Measurements from ENCODE around the gene FRMD4A.
"Not testable (repeated sequence)": the region's sequence is repeated elsewhere in the genome, so short reads cannot be mapped to it uniquely, and the experiment has no call there.

FRMD4A gene

DNA sequence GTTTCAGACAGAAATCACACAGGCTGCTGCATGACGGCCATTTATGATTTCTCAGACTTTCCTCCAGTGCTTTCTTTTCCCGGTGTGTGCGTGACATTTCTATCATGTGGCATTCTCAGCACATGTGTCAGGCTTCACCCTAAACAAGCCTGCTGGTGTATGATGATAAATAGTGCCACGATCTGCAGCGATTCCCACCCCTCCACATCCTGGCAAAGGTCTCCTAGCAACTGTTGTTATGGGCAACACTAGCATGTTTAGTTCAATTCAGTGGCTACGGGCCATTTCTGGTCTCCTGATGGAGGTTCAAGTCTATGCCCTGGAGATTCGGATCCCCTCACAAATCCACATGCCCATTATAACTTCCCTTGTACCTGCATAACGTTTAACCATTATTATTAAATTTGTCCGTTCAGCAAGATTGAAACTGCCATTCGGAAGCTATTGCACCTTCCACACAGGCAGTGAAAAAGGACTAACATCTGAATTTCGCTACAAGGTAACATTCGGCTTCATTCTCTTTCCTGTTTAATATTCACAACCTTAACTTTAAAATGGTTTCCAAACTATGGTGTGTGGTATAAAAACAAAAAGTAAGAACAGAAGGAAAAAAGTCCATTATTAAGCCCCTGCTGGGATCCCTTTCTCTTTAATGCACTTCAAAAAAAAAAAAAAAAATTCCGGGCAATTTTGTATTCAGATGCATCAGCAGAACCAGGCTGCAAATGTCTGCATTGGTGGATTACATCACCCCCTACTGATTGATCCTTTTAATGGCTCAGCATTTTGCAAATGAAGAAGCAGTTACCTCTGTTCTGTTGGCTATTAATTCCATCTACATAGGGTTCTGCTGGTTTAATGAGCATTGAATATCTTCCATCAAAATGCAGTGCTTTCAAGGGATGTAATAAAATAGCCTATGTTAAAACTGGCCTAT lies 90.2 kb downstream of the FRMD4A start:
- no peak for DNase-seq

GRCh38 chr10:14238659-14239058 lies 92.1 kb downstream of the FRMD4A start:
- DNase-seq, result not testable (repeated sequence)

GRCh38 chr10:14236341-14236740 lies 94.4 kb downstream of the FRMD4A start:
- DNase-seq, result no peak

DNA sequence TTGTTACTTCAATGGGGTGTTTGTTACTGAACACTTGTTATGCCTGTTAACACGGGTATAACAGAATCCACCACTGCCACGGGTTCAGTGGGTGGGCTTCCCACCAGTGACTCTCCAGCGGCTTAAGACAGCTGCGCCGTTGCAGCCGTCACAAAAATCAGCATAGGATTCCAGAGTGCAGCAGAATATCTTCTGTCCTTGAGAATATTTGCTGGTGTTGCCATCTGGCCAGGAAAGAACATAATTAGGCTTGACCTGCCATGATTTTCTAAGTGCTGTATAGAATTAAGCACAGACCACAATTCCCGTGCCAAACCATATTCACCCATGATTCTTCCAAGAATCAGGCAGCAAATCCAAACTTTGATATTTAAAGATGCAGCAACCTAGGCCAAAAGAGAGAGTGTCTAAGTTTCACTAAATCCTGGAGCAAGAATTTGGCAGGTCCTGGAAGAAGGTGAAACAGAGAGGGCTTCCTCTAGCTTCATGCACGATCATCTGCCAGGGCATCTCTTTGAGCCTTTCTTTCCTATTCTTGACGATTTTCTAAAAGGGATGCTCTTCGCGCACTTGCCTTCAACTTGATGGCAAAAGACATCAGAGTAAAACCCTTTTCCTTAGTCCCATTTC lies 95.0 kb downstream of the FRMD4A start:
- no peak for DNase-seq

DNA sequence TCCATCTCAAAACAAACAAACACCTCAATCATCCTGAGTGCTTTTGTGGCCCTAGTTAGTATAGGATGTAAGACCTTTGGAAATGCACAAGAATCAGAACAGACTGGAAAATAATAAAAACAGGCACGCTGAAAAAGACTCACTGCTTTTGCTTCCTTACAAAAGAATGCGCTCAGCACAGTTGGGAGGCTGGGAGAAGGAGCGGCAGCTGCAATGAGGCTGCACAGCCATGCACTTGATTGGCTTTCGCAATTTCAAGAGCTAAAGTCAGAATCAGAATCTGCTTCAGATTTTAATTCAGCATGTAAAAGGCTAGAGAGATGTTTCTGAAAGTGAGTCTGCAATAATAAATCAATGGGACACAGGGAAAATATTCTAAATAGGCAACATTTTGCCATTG lies 97.2 kb downstream of the FRMD4A start:
- DNase-seq, result no peak

GRCh38 chr10:14228798-14229197 lies 101.9 kb downstream of the FRMD4A start:
- not testable (repeated sequence) for DNase-seq

- DNase-seq, result no peak
These were observed 105.3 kb downstream of the FRMD4A start for GRCh38 chr10:14225379-14225778.

- DNase-seq, result no peak
These were observed 110.7 kb downstream of the FRMD4A start for GRCh38 chr10:14220026-14220425.

GRCh38 chr10:14219411-14219810 lies 111.3 kb downstream of the FRMD4A start:
- DNase-seq, result no peak

- DNase-seq, result no peak
These were observed 115.1 kb downstream of the FRMD4A start for GRCh38 chr10:14215641-14216040.

DNA sequence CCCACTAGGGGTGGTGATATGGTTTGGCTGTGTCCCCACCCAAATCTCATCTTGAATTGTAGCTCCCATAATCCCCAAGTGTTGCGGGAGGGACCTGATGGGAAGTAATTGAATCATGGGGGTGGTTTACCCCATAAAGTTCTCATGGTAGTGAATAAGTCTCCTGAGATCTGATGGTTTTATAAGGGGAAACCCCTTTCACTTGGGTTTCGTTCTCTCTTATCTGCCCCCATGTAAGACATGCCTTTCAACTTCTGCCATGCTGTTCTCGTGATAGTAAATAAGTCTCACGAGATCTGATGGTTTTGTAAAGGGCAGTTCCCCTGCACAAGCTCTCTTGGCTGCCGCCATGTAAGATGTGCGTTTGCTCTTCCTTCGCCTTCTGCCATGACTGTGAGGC lies 117.0 kb downstream of the FRMD4A start:
- DNase-seq, result not testable (repeated sequence)

DNA sequence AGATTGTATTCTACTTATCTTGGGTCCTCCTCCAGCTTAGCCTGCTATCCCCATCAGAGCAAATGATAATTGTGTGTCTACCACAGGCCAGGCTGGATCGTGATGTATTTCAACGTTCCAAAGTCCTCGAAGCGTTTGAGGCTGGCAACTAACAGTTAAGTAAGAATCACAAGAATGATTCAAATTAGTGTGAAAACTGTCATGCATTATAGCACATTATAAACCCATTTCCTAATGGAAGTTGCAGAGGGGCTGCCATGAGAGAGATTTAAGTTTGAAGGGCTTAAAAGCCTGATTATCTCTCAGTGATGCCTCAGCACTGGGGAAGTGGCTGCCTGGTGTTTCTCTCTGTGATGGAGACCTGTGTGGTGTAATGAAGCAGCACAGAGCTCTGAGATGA lies 119.1 kb downstream of the FRMD4A start:
- no peak for DNase-seq

DNA sequence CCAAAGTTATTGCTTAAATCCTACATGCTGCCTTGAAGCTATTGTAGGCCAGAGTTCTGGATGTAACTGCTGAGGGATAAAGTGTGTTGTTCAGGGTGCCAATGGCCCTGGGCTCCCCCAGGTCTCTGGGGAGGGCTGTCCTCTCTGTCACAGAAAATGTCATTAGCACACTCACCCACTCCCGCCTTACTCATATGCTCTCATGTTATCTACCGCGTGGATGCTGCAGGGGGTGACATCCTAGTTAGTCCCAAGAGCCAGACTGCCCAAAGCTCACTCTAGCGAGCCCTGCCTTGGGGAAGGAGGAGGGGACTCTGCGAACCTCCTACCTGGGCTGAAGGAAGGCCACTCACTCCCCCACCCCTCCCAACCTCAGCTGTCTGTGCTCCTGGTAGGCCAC lies 122.5 kb downstream of the FRMD4A start:
- no peak for DNase-seq

DNA sequence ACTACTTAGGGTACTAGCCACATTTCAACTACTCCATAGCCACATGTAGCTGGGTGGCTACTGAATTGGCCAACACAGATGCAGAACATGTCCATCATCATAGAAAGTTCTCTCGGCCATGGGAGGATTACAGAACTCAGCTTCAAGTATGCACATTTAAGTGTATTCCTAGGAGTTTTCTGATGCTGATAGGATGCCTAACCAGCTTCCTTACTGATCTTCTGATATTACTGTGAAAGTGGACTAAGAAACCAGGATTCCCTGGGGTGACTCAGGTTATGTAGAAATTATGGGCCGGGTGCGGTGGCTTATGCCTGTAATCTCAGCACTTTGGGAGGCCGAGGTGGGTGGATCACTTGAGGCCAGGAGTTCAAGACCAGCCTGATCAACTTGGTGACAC lies 125.5 kb downstream of the FRMD4A start:
- no peak for DNase-seq

GRCh38 chr10:14200698-14201544 lies 129.8 kb downstream of the FRMD4A start:
- peak; percentile 12 for DNase-seq

GRCh38 chr10:14199098-14199497 lies 131.6 kb downstream of the FRMD4A start:
- not testable (repeated sequence) for DNase-seq

- no peak for DNase-seq
These were observed 132.6 kb downstream of the FRMD4A start for GRCh38 chr10:14198078-14198477.

- DNase-seq, result no peak
These were observed 134.6 kb downstream of the FRMD4A start for GRCh38 chr10:14196113-14196512.

GRCh38 chr10:14195433-14195832 lies 135.3 kb downstream of the FRMD4A start:
- no peak for DNase-seq

GRCh38 chr10:14192746-14193145 lies 138.0 kb downstream of the FRMD4A start:
- no peak for DNase-seq

GRCh38 chr10:14191871-14192270 lies 138.9 kb downstream of the FRMD4A start:
- no peak for DNase-seq

DNA sequence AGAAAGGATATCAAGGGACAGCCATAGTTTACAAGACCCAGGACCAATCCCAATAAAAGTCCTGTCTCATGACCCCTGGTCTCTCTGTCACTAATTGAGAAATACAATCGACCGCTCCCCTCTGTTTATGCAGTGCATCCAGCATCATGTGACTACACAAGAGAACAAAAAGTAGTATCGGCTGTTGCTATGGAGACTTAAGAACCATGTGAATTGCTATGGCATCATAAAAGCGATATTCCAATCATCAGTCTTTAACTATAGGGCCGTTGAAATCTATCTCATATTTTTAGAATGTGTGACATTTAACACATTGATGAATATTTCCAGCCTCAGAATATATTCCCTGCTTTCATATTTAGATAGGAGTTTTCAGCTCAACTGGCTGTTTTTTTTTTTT lies 139.3 kb downstream of the FRMD4A start:
- no peak for DNase-seq

- no peak for DNase-seq
These were observed 140.0 kb downstream of the FRMD4A start for GRCh38 chr10:14190702-14191101.
